HEK293 (cell line): Measurements from ENCODE around the gene ACAP3.

Experiments used
- GLIS2 ChIP-seq: fragments of 450-650 bp; formaldehyde crosslinking; IDR thresholded peaks from 2 replicates; pipeline ENCODE4 v1.5.1; 2016; ENCODE audit warnings: missing biosample characterization, missing genetic modification characterization
- KLF8 ChIP-seq: fragments of 450-650 bp; formaldehyde crosslinking; IDR thresholded peaks from 2 replicates; pipeline ENCODE4 v1.5.1; 2016; ENCODE audit warnings: missing biosample characterization, missing genetic modification characterization
- PRDM1 ChIP-seq: fragments of 450-650 bp; formaldehyde crosslinking; IDR thresholded peaks from 2 replicates; pipeline ENCODE4; 2016; ENCODE audit warnings: missing biosample characterization, missing genetic modification characterization
- PRDM10 ChIP-seq: fragments of 450-650 bp; formaldehyde crosslinking; IDR thresholded peaks from 2 replicates; pipeline ENCODE4 v1.5.1; 2016; ENCODE audit warnings: missing biosample characterization, missing genetic modification characterization
- PRDM6 ChIP-seq: fragments of 450-650 bp; formaldehyde crosslinking; IDR thresholded peaks from 2 replicates; pipeline ENCODE4 v1.5.1; 2017; ENCODE audit warnings: missing biosample characterization, missing genetic modification characterization
- SCRT1 ChIP-seq: fragments of 450-650 bp; formaldehyde crosslinking; IDR thresholded peaks from 2 replicates; pipeline ENCODE4 v1.5.1; 2016; ENCODE audit warnings: missing biosample characterization, missing genetic modification characterization, borderline replicate concordance
- SP2 ChIP-seq: fragments of 450-650 bp; formaldehyde crosslinking; IDR thresholded peaks from 2 replicates; pipeline ENCODE4 v1.5.1; 2016; ENCODE audit warnings: missing biosample characterization, missing genetic modification characterization
- SP3 ChIP-seq: fragments of 450-650 bp; formaldehyde crosslinking; IDR thresholded peaks from 2 replicates; pipeline ENCODE4 v1.5.1; 2016; ENCODE audit warnings: missing biosample characterization, missing genetic modification characterization
- WT1 ChIP-seq: fragments of 450-650 bp; formaldehyde crosslinking; IDR thresholded peaks from 2 replicates; pipeline ENCODE4 v1.5.1; 2016; ENCODE audit warnings: missing biosample characterization, missing genetic modification characterization
- ZBTB17 ChIP-seq: fragments of 450-650 bp; formaldehyde crosslinking; IDR thresholded peaks from 2 replicates; pipeline ENCODE4 v1.5.1; 2016; ENCODE audit warnings: missing biosample characterization, missing genetic modification characterization
- ZBTB20 ChIP-seq: fragments of 450-650 bp; formaldehyde crosslinking; IDR thresholded peaks from 2 replicates; pipeline ENCODE4 v1.5.1; 2016; ENCODE audit warnings: missing biosample characterization, missing genetic modification characterization
- ZBTB8A ChIP-seq: fragments of 450-650 bp; formaldehyde crosslinking; IDR thresholded peaks from 2 replicates; pipeline ENCODE4 v1.5.1; 2016; ENCODE audit warnings: missing biosample characterization, missing genetic modification characterization
- ZFP69B ChIP-seq: fragments of 450-650 bp; formaldehyde crosslinking; IDR thresholded peaks from 2 replicates; pipeline ENCODE4 v1.5.1; 2016; ENCODE audit warnings: missing biosample characterization, missing genetic modification characterization
- ZNF112 ChIP-seq: fragments of 450-650 bp; formaldehyde crosslinking; IDR thresholded peaks from 2 replicates; pipeline ENCODE4 v1.5.0; 2017; ENCODE audit warnings: missing biosample characterization, missing genetic modification characterization
- ZNF146 ChIP-seq: fragments of 450-650 bp; formaldehyde crosslinking; IDR thresholded peaks from 2 replicates; pipeline ENCODE4 v1.5.1; 2016; ENCODE audit warnings: missing biosample characterization, missing genetic modification characterization
- ZNF157 ChIP-seq: fragments of 450-650 bp; formaldehyde crosslinking; IDR thresholded peaks from 2 replicates; pipeline ENCODE4 v1.5.1; 2016; ENCODE audit warnings: missing biosample characterization, missing genetic modification characterization
- ZNF169 ChIP-seq: fragments of 450-650 bp; formaldehyde crosslinking; IDR thresholded peaks from 2 replicates; pipeline ENCODE4 v1.5.1; 2016; ENCODE audit warnings: missing biosample characterization, missing genetic modification characterization
- ZNF19 ChIP-seq: fragments of 450-650 bp; formaldehyde crosslinking; IDR thresholded peaks from 2 replicates; pipeline ENCODE4; 2016; ENCODE audit warnings: missing biosample characterization, missing genetic modification characterization, low read depth
- ZNF274 ChIP-seq, 2 experiments: fragments of 200-500 bp in 1 of 2; fragments of 450-650 bp in 1 of 2; sonication (Bioruptor generic) in 1 of 2; formaldehyde crosslinking in 1 of 2; IDR thresholded peaks; 2 replicates each; pipeline versions ENCODE4 v1.5.1 to v1.6.1; 2014 to 2016; ENCODE audit warnings: borderline replicate concordance in 1 of 2, inconsistent platforms in 1 of 2, low read length in 1 of 2, missing biosample characterization in 1 of 2, missing genetic modification characterization in 1 of 2
- ZNF404 ChIP-seq: fragments of 450-650 bp; formaldehyde crosslinking; IDR thresholded peaks from 2 replicates; pipeline ENCODE4 v1.5.1; 2017; ENCODE audit warnings: missing biosample characterization, missing genetic modification characterization
- ZNF513 ChIP-seq: fragments of 450-650 bp; IDR thresholded peaks from 2 replicates; pipeline ENCODE4 v1.5.1; 2018; ENCODE audit warnings: missing biosample characterization, missing genetic modification characterization
- ZNF521 ChIP-seq: fragments of 450-650 bp; formaldehyde crosslinking; IDR thresholded peaks from 2 replicates; pipeline ENCODE4 v1.5.1; 2017; ENCODE audit warnings: missing biosample characterization, mild to moderate bottlenecking, missing genetic modification characterization
- ZNF596 ChIP-seq: fragments of 450-650 bp; IDR thresholded peaks from 2 replicates; pipeline ENCODE4 v1.5.0; 2018; ENCODE audit warnings: missing biosample characterization, mild to moderate bottlenecking, missing genetic modification characterization, moderate library complexity
- ZNF623 ChIP-seq: fragments of 450-650 bp; formaldehyde crosslinking; IDR thresholded peaks from 2 replicates; pipeline ENCODE4 v1.5.1; 2016; ENCODE audit warnings: missing biosample characterization, missing genetic modification characterization
- ZNF629 ChIP-seq: fragments of 450-650 bp; formaldehyde crosslinking; IDR thresholded peaks from 2 replicates; pipeline ENCODE4 v1.5.1; 2017; ENCODE audit warnings: missing biosample characterization, missing genetic modification characterization
- ZNF639 ChIP-seq: fragments of 450-650 bp; formaldehyde crosslinking; IDR thresholded peaks from 2 replicates; pipeline ENCODE4 v1.5.1; 2016; ENCODE audit warnings: missing biosample characterization, missing genetic modification characterization
- ZNF76 ChIP-seq: fragments of 450-650 bp; formaldehyde crosslinking; IDR thresholded peaks from 2 replicates; pipeline ENCODE4; 2016; ENCODE audit warnings: low read depth, missing biosample characterization, missing genetic modification characterization, borderline replicate concordance
- ZNF777 ChIP-seq: fragments of 450-650 bp; formaldehyde crosslinking; IDR thresholded peaks from 2 replicates; pipeline ENCODE4 v1.5.1; 2017; ENCODE audit warnings: missing biosample characterization, missing genetic modification characterization, borderline replicate concordance
- ZNF843 ChIP-seq: fragments of 450-650 bp; formaldehyde crosslinking; IDR thresholded peaks from 2 replicates; pipeline ENCODE4 v1.5.1; 2016; ENCODE audit warnings: missing biosample characterization, missing genetic modification characterization
- TF ChIP-seq, protein P1 (sequence below): fragments of 450-650 bp; formaldehyde crosslinking; IDR thresholded peaks from 2 replicates; pipeline ENCODE4 v1.5.1; 2016; ENCODE audit warnings: missing biosample characterization, missing genetic modification characterization

ACAP3 gene

DNA sequence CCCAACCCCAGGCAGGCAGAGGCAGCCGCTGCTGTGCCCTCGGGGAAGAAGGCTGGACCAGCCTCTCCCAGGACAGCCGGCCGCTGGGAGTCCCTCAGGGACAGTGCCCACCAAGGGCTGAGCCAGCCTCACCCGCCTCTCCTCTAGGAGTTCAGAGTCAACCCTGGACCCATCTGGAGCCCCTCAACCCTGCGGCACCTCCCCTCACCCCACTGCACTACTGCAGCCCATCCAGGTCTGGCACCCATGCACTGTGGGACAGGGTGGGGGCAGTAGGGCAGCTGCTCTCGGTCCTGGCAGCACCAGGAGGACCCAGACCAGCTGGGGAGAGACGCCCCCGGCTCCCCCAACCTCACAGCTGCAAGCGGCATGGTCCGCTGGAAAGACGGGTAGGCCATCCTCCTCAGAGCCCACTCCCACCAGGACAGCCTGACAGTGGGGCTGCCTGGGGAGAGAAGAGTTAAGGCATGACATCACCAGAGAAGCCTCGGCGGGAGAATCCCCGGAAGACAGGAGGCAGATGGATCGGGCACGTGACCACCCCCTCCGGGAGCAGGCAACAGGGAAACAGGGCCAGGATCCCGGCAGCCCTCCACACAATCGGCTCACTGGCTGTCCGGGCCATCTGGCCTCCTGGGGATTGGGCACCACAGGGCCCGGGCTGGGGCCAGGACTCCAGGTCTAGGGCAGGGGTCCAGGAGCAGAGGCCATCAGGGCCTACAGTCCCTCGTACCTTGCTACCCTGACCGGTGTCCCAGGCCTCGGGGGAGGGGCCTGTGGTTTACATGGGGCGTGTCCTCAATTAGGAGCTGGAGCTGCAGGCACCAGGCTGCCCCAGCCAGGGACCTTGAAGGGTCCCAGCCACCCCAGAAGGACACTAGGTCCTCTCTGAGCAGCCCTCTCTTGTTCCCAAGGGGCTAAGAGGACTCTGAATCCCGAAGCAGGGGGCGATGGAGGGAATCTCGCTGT lies 3.1 kb downstream of the ACAP3 start (continued):
- TF ChIP-seq ZNF521 (no peak), ZNF146 (tag by site-specific recombination) (no peak), ZNF112 (tag by site-specific recombination) (no peak), ZFP69B (tag by site-specific recombination) (peak; percentile 79; the same call in 1 of the 2 replicates), ZNF169 (no peak), ZBTB8A (tag by site-specific recombination) (peak; percentile 84), ZNF843 (tag by site-specific recombination) (peak; percentile 45; the same call in 1 of the 2 replicates), ZNF19 (tag by site-specific recombination) (no peak), SP3 (tag by site-specific recombination) (peak; percentile 61), ZNF629 (peak; percentile 96), ZNF777 (tag by site-specific recombination) (no peak), SP2 (tag by site-specific recombination) (peak; percentile 72), ZNF639 (peak; percentile 82; the same call in 1 of the 2 replicates), ZNF404 (tag by site-specific recombination) (no peak), PRDM1 (tag by site-specific recombination) (no peak), KLF8 (tag by site-specific recombination) (peak; percentile 92), ZNF623 (tag by site-specific recombination) (no peak), ZNF274 (IDR thresholded peaks at IDR 0.05; ENCODE audit: low read length) (no peak), ZNF274 (tag by site-specific recombination; IDR thresholded peaks at IDR 0.05; ENCODE audit: borderline replicate concordance) (no peak), ZNF157 (no peak), PRDM10 (tag by site-specific recombination) (peak; percentile 69; the same call in 1 of the 2 replicates), ZNF513 (tag by site-specific recombination) (no peak), WT1 (peak; percentile 30; the same call in 1 of the 2 replicates), PRDM6 (tag by site-specific recombination) (no peak), SCRT1 (tag by site-specific recombination) (peak; percentile 52; the same call in 1 of the 2 replicates), ZNF596 (tag by site-specific recombination) (no peak), ZBTB20 (tag by site-specific recombination) (peak; percentile 42; the same call in 1 of the 2 replicates), ZNF76 (peak; percentile 82), GLIS2 (peak; percentile 93), ZBTB17 (tag by site-specific recombination) (peak; percentile 91)
- TF ChIP-seq, protein P1, sequence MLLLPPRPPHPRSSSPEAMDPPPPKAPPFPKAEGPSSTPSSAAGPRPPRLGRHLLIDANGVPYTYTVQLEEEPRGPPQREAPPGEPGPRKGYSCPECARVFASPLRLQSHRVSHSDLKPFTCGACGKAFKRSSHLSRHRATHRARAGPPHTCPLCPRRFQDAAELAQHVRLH (tag by site-specific recombination): peak; percentile 93
